Trophoblast cell (in vitro differentiated cells and primary cell): ENCODE results near the gene ASCC1.

ENCODE experiments used
- DNase-seq, 2 donors: peaks; one replicate each; pipeline ENCODE4 v3.0.0-alpha.2; 2016
- H2AFZ ChIP-seq: 2 replicates; pipeline ENCODE4 v1.6.1; 2013; ENCODE audit warnings: low read length, moderate library complexity, mild to moderate bottlenecking; ENCODE audit not compliant: insufficient read depth, poor library complexity
- H2AK5ac ChIP-seq: 2 replicates; pipeline ENCODE4 v1.6.1; 2013; ENCODE audit warnings: mild to moderate bottlenecking, low read length
- H2BK120ac ChIP-seq: 2 replicates; pipeline ENCODE4 v1.6.1; 2013; ENCODE audit warnings: low read length, mild to moderate bottlenecking, moderate library complexity; ENCODE audit not compliant: insufficient read depth, poor library complexity
- H2BK12ac ChIP-seq: 2 replicates; pipeline ENCODE4 v1.6.1; 2013; ENCODE audit warnings: mild to moderate bottlenecking, low read length, moderate library complexity
- H2BK5ac ChIP-seq: 2 replicates; pipeline ENCODE4 v1.6.1; 2013; ENCODE audit warnings: low read length, low read depth, moderate library complexity, mild to moderate bottlenecking; ENCODE audit not compliant: poor library complexity
- H3K14ac ChIP-seq: 2 replicates; pipeline ENCODE4 v1.6.1; 2013; ENCODE audit warnings: mild to moderate bottlenecking, low read length
- H3K18ac ChIP-seq: 2 replicates; pipeline ENCODE4 v1.6.1; 2013; ENCODE audit warnings: mild to moderate bottlenecking, low read length
- H3K23ac ChIP-seq: 2 replicates; pipeline ENCODE4 v1.6.1; 2013; ENCODE audit warnings: low read length
- H3K27ac ChIP-seq: 2 replicates; pipeline ENCODE4 v1.5.1; 2013; ENCODE audit warnings: low read depth, mild to moderate bottlenecking, inconsistent platforms, low read length, moderate library complexity
- H3K27me3 ChIP-seq: 2 replicates; pipeline ENCODE4 v1.6.1; 2013; ENCODE audit warnings: inconsistent platforms, mild to moderate bottlenecking, low read length, moderate library complexity; ENCODE audit not compliant: insufficient read depth
- H3K36me3 ChIP-seq, 2 experiments: 1 replicate in 1 of 2; 2 replicates in 1 of 2; pipeline ENCODE4 v1.6.1; 2013; ENCODE audit warnings: low read length in 2 of 2, mild to moderate bottlenecking in 2 of 2, moderate library complexity in 1 of 2; ENCODE audit not compliant: insufficient read depth in 2 of 2, control insufficient read depth in 1 of 2
- H3K4ac ChIP-seq: 2 replicates; pipeline ENCODE4 v1.6.1; 2013; ENCODE audit warnings: low read depth, mild to moderate bottlenecking, low read length, moderate library complexity
- H3K4me1 ChIP-seq, 2 experiments: 1 replicate in 1 of 2; 2 replicates in 1 of 2; pipeline ENCODE4 v1.6.1; 2013; ENCODE audit warnings: low read length in 2 of 2, mild to moderate bottlenecking in 2 of 2, moderate library complexity in 1 of 2; ENCODE audit not compliant: insufficient read depth in 2 of 2, control insufficient read depth in 1 of 2
- H3K4me2 ChIP-seq: 2 replicates; pipeline ENCODE4 v1.6.1; 2013; ENCODE audit warnings: inconsistent platforms, mild to moderate bottlenecking, low read length, moderate library complexity
- H3K4me3 ChIP-seq: 2 replicates; pipeline ENCODE4 v1.5.1; 2013; ENCODE audit warnings: mild to moderate bottlenecking, low read depth, low read length, inconsistent platforms
- H3K79me1 ChIP-seq: one replicate; pipeline ENCODE4 v1.6.1; 2013; ENCODE audit warnings: low read length
- H3K79me2 ChIP-seq: 2 replicates; pipeline ENCODE4 v1.6.1; 2013; ENCODE audit warnings: low read length, mild to moderate bottlenecking; ENCODE audit not compliant: control insufficient read depth, insufficient read depth, poor library complexity
- H3K9ac ChIP-seq: 2 replicates; pipeline ENCODE4 v1.6.1; 2013; ENCODE audit warnings: mild to moderate bottlenecking, low read length
- H3K9me3 ChIP-seq: 2 replicates; pipeline ENCODE4 v1.6.1; 2013; ENCODE audit warnings: low read depth, mild to moderate bottlenecking, control low read depth, inconsistent platforms, low read length; ENCODE audit not compliant: insufficient read depth
- H4K12ac ChIP-seq: 2 replicates; pipeline ENCODE4 v1.6.1; 2013; ENCODE audit warnings: low read depth, mild to moderate bottlenecking, low read length, moderate library complexity
- H4K8ac ChIP-seq: 2 replicates; pipeline ENCODE4 v1.6.1; 2013; ENCODE audit warnings: low read depth, mild to moderate bottlenecking, low read length, moderate library complexity
- H4K91ac ChIP-seq: one replicate; pipeline ENCODE4 v1.6.1; 2013; ENCODE audit warnings: low read depth, mild to moderate bottlenecking, low read length, moderate library complexity
- WGBS: extraction: QIAGEN DNeasy Blood & Tissue Kit; methylation state at CpG from one replicate; pipeline ENCODE4 v1.1.7; 2013; ENCODE audit warnings: missing lambda C conversion rate; ENCODE audit not compliant: insufficient read length, insufficient coverage; ENCODE audit errors: extremely low coverage; 5-methylcytosine and 5-hydroxymethylcytosine counted together

The ASCC1 gene

DNA sequence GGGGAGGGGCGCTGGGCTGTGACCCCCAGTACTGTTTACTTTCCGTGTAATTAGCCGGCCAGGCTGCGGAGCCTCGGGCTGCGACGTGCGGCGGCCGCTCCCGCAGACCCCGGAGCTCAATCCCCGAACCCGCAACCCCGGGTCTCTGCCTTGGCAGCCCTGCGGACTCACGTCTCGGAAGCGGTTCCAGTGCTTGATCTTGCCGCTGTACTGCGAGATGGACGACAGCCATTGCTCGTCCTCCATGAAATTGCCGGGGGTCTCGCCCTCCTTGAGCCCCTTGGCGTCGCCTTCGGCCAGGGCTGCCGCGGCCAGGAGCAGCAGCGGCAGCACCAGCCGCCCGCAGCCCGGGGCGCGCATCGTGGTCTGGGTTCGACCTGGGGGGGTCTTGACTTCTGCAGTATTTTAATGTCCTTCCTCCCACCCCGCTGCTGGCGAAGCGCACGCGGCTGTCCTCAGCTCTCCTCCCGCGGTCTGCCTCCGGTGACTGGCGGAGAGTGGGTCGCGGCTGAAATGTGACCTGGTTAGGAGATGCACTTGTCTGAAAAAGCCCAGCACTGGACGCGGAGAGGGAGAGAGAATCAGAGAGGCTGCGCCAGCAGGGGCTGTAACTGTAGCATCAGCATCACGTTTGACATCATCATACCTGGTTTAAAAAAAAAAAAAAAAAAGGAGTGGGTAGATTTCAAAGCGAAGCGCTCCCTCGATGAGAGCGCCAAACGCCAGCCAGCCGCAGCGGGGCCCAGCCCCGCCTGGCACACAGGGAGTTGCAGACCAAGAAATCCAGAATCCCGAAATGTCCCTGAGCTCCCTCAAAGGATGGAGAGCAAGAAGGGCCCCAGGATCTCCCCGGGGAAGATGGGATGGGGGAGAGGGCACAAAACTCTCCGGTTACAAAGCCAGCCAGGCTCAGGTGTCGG lies 127.8 kb downstream of the ASCC1 start, which contains the start of gene SPOCK2:
SPOCK2 (minus strand) TSS at position 583 of the 920 bp plus-strand sequence; CDS start at position 360, 223 bp downstream.
- Histone ChIP-seq H2BK12ac (no peak within 1 kb of the TSS), H3K9ac (no peak within 1 kb of the TSS), H2BK5ac (no peak within 1 kb of the TSS), H3K27ac (no peak within 1 kb of the TSS), H3K9me3 (peaks cover 2% of the 10 kb centered on the region), H3K79me2 (no peaks in the 10 kb centered on the region), H2BK120ac (no peak within 1 kb of the TSS), H3K23ac (no peak within 1 kb of the TSS), H3K4me3 (no peak within 1 kb of the TSS), H4K12ac (no peak within 1 kb of the TSS), H4K91ac (no peak within 1 kb of the TSS), H2AK5ac (no peak within 1 kb of the TSS), H3K4me1 (peaks cover 9 to 18% of the 10 kb centered on the region in 2 experiments), H3K36me3 (no peaks in the 10 kb centered on the region), H3K4me2 (peak within 1 kb of the TSS; percentile 60), H3K18ac (no peak within 1 kb of the TSS), H3K79me1 (no peaks in the 10 kb centered on the region), H3K14ac (no peak within 1 kb of the TSS), H3K4ac (no peak within 1 kb of the TSS), H2AFZ (no peak within 1 kb of the TSS), H4K8ac (no peak within 1 kb of the TSS), H3K27me3 (peaks cover 24% of the 10 kb centered on the region)
- DNase-seq = peak in 1 of 2 donors; percentile 13
- WGBS = no CpG with 5 or more reads among the region's 65 CpGs

DNA sequence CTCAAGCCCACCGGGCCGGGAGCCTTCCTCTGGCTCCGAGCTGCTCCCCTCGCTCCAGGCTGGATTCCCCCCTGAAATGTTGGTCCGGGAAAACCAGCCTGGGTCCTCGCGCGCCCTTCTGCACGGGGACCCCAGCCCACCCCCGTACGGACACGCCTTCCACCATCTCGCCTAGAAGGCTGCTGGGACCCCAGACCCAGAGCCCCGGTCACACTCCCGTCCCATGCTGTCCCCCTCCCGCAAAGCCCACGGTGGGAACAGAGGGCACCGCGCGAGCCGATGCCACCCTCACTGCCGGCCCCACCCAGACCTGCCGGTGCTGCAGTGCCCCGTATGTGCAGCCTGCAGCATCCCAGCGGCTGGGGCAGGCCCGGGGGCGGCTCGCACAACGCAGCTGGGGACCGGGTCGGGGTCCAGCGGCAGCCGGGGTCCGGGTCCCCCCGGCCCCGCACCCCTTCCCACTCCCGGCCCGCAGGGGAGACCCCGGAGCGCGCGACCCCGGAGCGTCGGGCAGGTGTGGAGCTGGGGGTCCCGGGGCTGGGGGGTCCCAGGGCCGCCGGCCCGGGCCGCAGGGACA lies 128.6 kb downstream of the ASCC1 start:
- H3K18ac ChIP-seq = no peak overlapping the region
- no peak overlapping the region for H2BK120ac ChIP-seq
- H3K4me1 ChIP-seq = peaks cover 9 to 16% of the 10 kb centered on the region in 2 experiments
- H3K9me3 ChIP-seq = peaks cover 2% of the 10 kb centered on the region
- peaks cover 24% of the 10 kb centered on the region for H3K27me3 ChIP-seq
- H3K9ac ChIP-seq = no peak overlapping the region
- no peak for DNase-seq
- H2BK5ac ChIP-seq = no peak overlapping the region
- H4K91ac ChIP-seq = no peak overlapping the region
- H3K4me3 ChIP-seq = no peak overlapping the region
- H3K23ac ChIP-seq = no peak overlapping the region
- no peaks in the 10 kb centered on the region for H3K79me1 ChIP-seq
- H3K4ac ChIP-seq = no peak overlapping the region
- no CpG with 5 or more reads among the region's 50 CpGs for WGBS
- H3K79me2 ChIP-seq = no peaks in the 10 kb centered on the region
- H3K36me3 ChIP-seq = no peaks in the 10 kb centered on the region
- no peak overlapping the region for H3K27ac ChIP-seq
- H2AFZ ChIP-seq = no peak overlapping the region
- H3K14ac ChIP-seq = no peak overlapping the region
- H4K8ac ChIP-seq = no peak overlapping the region
- H3K4me2 ChIP-seq = peak overlapping the region; percentile 60
- no peak overlapping the region for H2BK12ac ChIP-seq
- H4K12ac ChIP-seq = no peak overlapping the region
- H2AK5ac ChIP-seq = no peak overlapping the region

DNA sequence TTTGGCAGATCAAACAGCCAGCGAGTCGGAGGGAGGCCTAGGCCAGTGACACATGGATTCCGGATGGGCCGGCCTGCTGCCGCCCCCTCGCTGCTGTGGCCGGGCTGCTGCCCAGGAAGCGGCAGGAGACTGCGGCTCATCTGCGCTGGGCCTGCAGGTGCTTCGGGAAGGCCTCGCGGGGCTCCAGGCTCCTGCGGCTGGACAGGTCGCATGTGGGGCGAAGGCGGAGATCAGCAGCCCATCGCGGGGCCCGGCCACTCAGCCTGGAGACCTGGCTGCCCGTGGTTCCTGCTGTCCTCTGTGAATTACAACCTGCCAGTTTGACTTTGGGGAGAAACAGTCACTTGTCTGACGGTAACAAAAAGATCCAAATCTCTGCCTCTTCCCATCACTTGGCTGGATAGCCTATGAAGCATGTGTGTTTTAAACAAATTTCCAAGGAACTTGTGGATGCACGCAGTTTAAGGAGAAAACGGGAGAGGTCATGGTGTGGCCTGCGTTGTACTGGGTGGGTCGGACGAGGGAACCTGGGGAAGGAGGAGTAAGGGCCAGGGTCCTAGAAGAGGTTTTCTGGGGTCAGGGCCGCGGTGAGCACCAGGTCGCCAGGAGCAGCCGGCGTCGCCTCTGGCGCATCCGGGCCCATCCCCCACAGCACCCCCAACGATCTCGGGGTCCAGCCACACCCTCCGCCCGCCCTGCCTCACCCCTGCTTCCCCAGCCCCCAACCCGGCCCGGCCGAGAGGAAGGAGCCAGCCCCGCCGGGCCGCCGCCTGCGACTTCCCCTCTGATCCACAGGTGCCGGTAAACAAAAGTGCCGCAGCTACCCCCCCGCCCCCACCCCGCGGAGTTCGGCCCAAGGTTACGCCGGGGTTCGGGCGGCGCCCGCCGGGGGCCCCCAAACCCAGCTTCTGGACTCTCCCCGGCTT lies 129.3 kb downstream of the ASCC1 start:
- no peak overlapping the region for H4K8ac ChIP-seq
- no peaks in the 10 kb centered on the region for H3K36me3 ChIP-seq
- no CpG with 5 or more reads among the region's 61 CpGs for WGBS
- no peak overlapping the region for H3K4ac ChIP-seq
- H3K23ac ChIP-seq = no peak overlapping the region
- H3K14ac ChIP-seq = no peak overlapping the region
- peaks cover 9 to 16% of the 10 kb centered on the region in 2 experiments for H3K4me1 ChIP-seq
- H3K18ac ChIP-seq = no peak overlapping the region
- no peak overlapping the region for H4K12ac ChIP-seq
- peak overlapping the region; percentile 60 for H3K4me2 ChIP-seq
- H2AK5ac ChIP-seq = no peak overlapping the region
- DNase-seq = no peak
- H3K79me1 ChIP-seq = no peaks in the 10 kb centered on the region
- H2BK12ac ChIP-seq = no peak overlapping the region
- no peak overlapping the region for H2BK120ac ChIP-seq
- no peak overlapping the region for H3K4me3 ChIP-seq
- peaks cover 2% of the 10 kb centered on the region for H3K9me3 ChIP-seq
- H3K27ac ChIP-seq = no peak overlapping the region
- H2AFZ ChIP-seq = no peak overlapping the region
- no peak overlapping the region for H4K91ac ChIP-seq
- no peak overlapping the region for H3K9ac ChIP-seq
- H3K27me3 ChIP-seq = peaks cover 24% of the 10 kb centered on the region
- no peak overlapping the region for H2BK5ac ChIP-seq
- no peaks in the 10 kb centered on the region for H3K79me2 ChIP-seq

- Histone ChIP-seq H3K4me3 (no peak overlapping the region), H2BK5ac (no peak overlapping the region), H4K12ac (no peak overlapping the region), H3K79me1 (no peaks in the 10 kb centered on the region), H3K4me2 (no peak overlapping the region), H4K8ac (no peak overlapping the region), H3K36me3 (no peaks in the 10 kb centered on the region), H3K79me2 (no peaks in the 10 kb centered on the region), H3K4ac (no peak overlapping the region), H3K27me3 (peaks cover 24% of the 10 kb centered on the region), H2BK120ac (no peak overlapping the region), H3K18ac (no peak overlapping the region), H3K4me1 (peaks cover 9 to 16% of the 10 kb centered on the region in 2 experiments), H3K9me3 (peaks cover 2% of the 10 kb centered on the region), H2AFZ (no peak overlapping the region), H3K9ac (no peak overlapping the region), H3K27ac (no peak overlapping the region), H4K91ac (no peak overlapping the region), H3K23ac (no peak overlapping the region), H2BK12ac (no peak overlapping the region), H3K14ac (no peak overlapping the region), H2AK5ac (no peak overlapping the region)
- WGBS = no CpG with 5 or more reads among the region's 1 CpG
- no peak for DNase-seq
These were observed 130.1 kb downstream of the ASCC1 start for GRCh38 chr10:72085864-72086465.
